ENCODE measurements around the gene DCAF4L1. TPM values are rescaled to one million over a fixed set of nuclear protein-coding genes. Genes with fewer than 3 reads are reported as not detected.

DCAF4L1 gene, protein sequence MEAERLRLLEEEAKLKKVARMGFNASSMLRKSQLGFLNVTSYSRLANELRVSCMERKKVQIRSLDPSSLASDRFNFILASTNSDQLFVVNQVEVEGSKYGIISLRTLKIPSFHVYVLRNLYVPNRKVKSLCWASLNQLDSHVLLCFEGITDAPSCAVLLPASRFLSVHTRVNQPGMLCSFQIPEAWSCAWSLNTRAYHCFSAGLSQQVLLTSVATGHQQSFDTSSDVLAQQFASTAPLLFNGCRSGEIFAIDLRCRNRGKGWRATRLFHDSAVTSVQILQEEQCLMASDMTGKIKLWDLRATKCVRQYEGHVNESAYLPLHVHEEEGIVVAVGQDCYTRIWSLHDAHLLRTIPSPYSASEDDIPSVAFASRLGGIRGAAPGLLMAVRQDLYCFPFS
- 0.32 and 0.42 TPM in 2 replicates for total RNA-seq
- polyA plus RNA-seq (2012), result 0.11 TPM

GRCh38 chr4:41981456-41981855, at the start of gene DCAF4L1:
Gene DCAF4L1 (plus strand): TSS chr4:41981756. CDS start chr4:41981793, 37 bp downstream.
- DNase-seq (ENCODE audit: low read depth), result no peak

DNA sequence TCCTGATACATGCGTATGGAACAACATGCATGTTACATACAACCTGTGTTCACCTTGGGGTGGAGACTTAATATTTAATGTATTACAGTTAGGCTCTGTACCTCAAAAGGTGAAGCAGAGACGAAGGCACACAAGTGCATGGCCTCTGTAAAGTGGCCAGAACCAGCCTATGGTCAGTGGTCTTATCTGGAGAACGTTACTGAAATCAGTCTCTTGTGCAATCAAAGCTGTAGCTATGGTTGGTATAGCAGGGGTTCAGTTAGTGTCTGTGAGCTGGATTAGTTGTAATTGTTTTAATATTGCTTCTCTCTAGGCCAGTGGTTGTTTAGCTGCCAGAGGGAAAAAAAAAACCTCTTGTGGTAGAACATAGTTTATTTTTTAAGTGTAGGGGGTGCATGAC, 48.6 kb upstream of the DCAF4L1 start:
- DNase-seq (ENCODE audit: low read depth), result no peak

DNA sequence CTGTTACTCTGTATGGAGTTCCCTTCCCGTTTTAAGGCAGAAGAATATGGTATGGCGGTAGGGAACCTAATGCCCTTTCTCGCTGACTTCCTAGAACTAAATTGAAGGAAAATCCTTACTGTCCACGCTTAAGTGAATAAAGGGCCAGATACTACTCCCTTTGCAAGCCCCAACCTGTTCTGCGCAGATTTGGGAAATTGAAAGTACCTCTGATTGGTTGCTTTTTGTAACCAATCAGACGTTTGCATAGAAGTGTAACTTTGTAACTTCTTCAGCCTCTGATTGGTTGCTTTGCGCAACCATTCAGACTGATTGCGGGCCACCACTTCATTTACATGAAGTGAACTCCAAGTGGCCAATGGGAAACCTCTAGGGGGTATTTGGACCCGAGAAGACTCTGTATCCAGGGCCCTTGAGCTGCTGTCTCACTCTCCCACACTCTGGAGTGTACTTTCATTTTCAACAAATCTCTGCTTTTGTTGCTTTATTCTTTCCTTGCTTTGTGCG, 47.5 kb upstream of the DCAF4L1 start:
- DNase-seq (ENCODE audit: low read depth), result no peak

DNA sequence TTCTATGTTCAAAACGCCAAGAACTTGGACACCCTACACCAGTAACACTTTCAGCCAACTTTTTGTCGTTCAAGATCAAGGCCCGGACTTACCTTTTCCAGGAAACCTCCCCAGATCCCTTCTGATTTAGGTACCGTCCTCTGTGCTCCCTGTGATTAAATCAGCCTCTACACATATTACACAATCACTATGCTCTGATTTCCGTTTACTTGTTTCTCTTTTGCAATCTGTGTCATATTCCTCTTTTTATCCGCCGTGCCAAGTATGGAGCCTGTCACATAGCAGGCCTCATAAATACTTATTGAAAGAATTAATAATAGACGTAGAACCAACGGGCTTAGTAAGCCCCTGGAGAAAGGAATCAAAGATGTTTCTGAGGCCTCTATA, 47.0 kb upstream of the DCAF4L1 start:
- no peak for DNase-seq (ENCODE audit: low read depth)

DNA sequence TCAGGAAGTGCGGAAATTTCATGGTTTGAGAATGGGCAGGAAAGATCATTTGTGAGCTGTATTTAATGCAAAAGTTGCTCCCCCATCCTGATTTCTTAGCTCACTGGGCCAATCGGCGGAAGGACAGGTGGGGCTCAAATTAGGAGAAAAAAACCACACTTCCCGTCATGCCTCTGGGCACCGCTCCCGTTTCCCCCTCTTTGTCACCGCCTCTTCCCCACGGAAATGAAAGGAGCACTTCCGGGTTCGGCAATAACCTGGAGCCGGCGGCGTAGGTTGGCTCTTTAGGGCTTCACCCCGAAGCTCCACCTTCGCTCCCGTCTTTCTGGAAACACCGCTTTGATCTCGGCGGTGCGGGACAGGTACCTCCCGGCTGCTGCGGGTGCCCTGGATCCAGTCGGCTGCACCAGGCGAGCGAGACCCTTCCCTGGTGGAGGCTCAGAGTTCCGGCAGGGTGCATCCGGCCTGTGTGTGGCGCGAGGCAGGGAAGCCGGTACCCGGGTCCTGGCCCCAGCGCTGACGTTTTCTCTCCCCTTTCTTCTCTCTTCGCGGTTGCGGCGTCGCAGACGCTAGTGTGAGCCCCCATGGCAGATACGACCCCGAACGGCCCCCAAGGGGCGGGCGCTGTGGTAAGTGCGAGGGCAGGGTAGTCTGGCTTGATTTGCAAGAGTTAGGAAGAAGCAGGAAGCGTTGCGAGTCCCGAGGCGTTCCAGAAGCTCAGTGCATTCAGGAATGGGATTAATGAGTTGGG, 46.5 kb upstream of the DCAF4L1 start, which contains the start of gene TMEM33:
TSS of gene TMEM33 (plus strand) at position 529 of the 751 bp plus-strand sequence. CDS start at position 585, 56 bp downstream.
- peak; percentile 91 for DNase-seq (ENCODE audit: low read depth)

GRCh38 chr4:41935652-41936021, 45.9 kb upstream of the DCAF4L1 start:
- no peak for DNase-seq (ENCODE audit: low read depth)

GRCh38 chr4:41939016-41939626, 42.4 kb upstream of the DCAF4L1 start:
- DNase-seq (ENCODE audit: low read depth), result peak; percentile 11

GRCh38 chr4:41940834-41941233, 40.7 kb upstream of the DCAF4L1 start:
- DNase-seq (ENCODE audit: low read depth), result no peak

DNA sequence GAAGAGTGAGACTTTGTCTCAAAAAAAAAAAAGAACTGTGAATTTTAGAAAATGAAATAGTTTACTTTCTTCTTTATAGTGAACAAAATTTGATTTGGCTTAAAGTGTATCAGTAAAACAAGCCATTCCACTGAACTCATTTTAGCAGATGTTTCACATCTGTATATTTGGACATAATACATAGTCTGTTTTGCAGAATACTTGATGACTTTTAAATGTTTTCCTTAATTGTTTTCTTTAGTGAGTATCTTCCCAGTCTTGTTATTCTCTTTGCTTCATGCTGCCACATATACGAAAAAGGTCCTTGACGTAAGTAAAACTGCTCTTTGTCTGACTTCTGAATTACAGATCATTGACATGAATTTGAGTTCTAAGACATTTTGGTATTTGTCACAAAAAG, 38.0 kb upstream of the DCAF4L1 start:
- DNase-seq (ENCODE audit: low read depth), result no peak

GRCh38 chr4:41944089-41944488, 37.5 kb upstream of the DCAF4L1 start:
- DNase-seq (ENCODE audit: low read depth), result no peak

GRCh38 chr4:41949531-41949930, 32.0 kb upstream of the DCAF4L1 start:
- DNase-seq (ENCODE audit: low read depth), result no peak

- DNase-seq (ENCODE audit: low read depth), result peak; percentile 25
These were observed 23.9 kb upstream of the DCAF4L1 start for GRCh38 chr4:41957634-41958033.

GRCh38 chr4:41963105-41963504, 18.5 kb upstream of the DCAF4L1 start:
- DNase-seq (ENCODE audit: low read depth), result peak; percentile 16

DNA sequence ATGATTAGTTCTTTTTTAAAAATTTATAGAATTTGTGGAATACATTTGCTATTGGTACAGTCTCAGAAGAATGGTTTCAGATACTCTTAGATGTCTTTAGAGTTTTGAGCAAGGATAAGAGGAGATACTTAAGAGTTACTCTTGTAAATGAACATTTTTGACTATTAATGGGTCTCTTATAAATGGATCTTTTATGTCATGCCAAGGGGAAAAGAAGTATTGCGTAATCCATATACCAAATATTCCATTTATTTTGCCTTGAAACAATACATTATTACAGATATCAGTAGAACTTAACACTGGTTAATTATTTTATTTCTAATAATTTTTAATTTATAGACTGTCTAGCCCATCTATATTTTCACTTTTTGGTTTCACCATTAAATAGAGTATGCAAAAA, 17.2 kb upstream of the DCAF4L1 start:
- DNase-seq (ENCODE audit: low read depth), result no peak

DNA sequence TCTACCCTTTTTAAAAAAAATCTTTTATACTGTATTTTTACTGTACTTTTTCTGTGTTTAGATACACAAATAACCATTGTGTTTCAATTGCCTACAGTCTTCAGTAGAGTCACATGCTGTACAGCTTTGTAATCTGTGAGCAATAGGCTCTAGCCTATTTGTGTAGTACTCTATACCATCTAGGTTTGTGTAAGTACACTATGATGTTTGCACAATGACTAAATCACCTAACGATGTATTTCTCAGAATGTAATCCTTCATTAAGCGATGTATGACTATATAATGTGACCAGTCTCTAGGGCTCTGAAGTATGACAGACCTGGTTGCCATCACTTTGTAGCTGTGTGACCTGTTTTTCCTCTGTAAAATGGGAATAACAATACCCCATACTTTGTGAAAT, 14.2 kb upstream of the DCAF4L1 start:
- DNase-seq (ENCODE audit: low read depth), result no peak

DNA sequence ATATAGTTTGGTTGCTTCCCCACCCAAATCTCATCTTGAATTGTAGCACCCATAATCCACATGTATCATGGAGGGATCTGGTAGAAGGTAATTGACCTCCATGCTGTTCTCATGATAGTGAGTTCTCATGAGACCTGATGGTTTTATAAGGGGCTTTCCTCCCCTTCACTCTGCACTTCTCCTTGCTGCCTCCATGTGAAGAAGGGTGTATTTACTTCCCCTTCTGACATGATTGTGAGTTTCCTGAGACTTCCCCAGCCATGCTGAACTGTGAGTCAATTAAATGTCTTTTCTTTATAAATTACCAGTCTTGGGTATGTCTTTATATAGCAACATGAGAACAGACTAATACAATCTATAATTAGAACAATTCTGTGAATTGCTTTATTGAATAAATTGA, 11.9 kb upstream of the DCAF4L1 start:
- no peak for DNase-seq (ENCODE audit: low read depth)

DNA sequence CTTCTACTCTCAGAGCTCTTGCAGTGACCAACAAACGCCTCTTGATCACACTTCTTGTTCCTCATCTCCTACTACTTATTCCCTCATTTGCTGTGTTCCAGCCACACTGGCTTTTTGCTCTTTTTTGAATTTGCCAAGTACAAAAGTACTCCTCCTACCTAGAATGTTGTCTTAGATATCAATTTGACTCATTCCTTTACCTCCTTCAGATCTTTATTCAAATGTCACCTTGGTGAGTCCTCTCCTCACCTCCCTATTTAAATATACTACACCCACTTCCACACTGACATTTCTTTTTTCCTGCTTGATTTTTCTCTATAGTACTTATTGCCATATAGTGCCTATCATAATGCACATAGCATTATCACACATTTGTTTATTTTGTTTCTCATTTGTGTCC, 6.2 kb upstream of the DCAF4L1 start:
- DNase-seq (ENCODE audit: low read depth), result no peak

- no peak for DNase-seq (ENCODE audit: low read depth)
These were observed 4.6 kb upstream of the DCAF4L1 start for GRCh38 chr4:41976775-41977516.

DNA sequence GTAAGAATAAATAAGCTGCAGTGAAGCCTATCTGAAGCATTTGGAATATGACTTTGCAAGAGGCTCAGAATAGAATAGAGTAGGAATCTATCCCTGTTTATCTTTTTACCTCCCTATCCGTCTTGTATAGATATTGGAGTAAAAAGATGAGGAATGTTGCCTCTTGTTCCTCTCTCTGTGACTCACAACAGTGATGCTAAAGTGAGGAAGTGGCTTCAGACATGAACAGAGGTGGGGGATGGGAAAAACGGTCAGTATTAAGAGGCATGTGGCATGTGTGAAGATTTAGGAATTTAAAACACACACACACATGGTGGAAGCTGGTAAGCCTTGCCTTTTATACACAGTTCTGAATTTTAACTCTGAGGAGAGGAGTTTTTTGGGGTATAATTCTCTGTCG, 3.8 kb upstream of the DCAF4L1 start:
- DNase-seq (ENCODE audit: low read depth), result peak; percentile 25

GRCh38 chr4:41982716-41983115, 1.2 kb downstream of the DCAF4L1 start:
- DNase-seq (ENCODE audit: low read depth), result no peak

- no peak for DNase-seq (ENCODE audit: low read depth)
These were observed 3.6 kb downstream of the DCAF4L1 start for GRCh38 chr4:41985151-41985550.

Measured in myocyte (in vitro differentiated cells).